NCI-H187 treated with DMSO at 0.1 percent for 48 hours (cell line): ENCODE measurements around the gene KCNG3.
"Not testable (repeated sequence)": the region's sequence is repeated elsewhere in the genome, so short reads cannot be mapped to it uniquely, and the experiment has no call there.

ENCODE experiments used
- DNase-seq: peaks from one replicate; lab custom pipeline; 2025; lab: John Stamatoyannopoulos, UW

The KCNG3 gene

GRCh38 chr2:42429352-42429751, 64.4 kb downstream of the KCNG3 start:
- DNase-seq: no peak

DNA sequence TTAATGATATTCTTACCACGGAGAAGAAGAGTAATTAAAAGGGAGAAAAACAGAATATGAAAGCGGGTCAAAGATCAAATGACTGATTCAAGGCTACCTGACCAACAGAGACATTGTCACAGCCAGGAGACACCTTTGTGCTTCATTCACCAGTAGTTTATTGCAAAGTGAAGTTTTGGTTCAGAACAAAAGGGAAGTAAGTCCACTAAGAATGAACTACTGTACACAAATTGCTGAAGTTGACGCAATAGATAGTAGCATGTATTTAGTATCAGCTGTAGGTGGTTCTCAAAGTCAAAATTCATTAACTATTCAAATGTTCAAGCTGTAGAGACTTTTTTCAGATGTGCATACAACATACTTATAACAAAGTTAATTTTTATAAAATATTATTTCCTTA, 68.1 kb downstream of the KCNG3 start:
- DNase-seq: no peak

DNA sequence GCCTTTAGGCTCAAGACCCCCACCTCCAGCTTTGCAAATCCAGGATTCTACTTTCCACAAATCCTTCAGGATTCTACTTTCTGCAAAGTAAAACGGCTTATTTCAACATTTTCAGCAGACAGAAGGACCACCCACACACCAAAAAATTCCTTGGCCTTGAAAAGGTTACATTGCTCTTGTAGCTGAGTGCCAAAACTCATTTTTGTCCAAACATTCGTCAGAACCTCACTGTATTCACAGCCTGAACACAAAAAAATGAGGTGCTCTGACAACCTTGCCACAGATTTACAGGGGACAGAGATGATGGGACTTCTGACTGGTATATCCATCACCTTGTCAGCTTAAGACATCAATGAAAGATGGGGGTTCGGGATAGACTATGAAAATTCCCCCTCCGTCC, 69.7 kb downstream of the KCNG3 start:
- DNase-seq: no peak

GRCh38 chr2:42421601-42422239, 72.1 kb downstream of the KCNG3 start:
- DNase-seq: no peak

- DNase-seq: no peak
Observed at GRCh38 chr2:42421157-42421485, 72.7 kb downstream of the KCNG3 start.

GRCh38 chr2:42414648-42415047, 79.1 kb downstream of the KCNG3 start:
- no peak for DNase-seq

DNA sequence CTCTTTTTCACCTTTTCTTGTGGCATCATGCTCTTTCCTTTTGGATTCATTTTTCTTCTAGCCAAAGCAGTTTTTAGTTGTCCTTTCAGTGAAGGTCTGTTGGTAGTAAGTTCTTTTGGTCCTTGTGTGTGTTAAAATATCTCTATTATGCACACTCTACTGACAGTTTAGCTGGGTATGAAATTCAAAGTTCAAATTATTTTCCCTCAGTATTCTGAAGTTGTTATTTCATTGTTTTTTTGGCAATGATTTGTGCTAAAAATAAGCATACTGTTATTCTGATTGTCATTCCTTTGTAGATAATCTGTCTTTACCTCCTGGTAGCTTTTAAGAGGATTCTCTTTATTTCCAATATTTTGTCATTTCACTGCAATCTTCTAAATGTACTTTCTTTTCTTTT, 79.6 kb downstream of the KCNG3 start:
- DNase-seq: no peak

GRCh38 chr2:42410742-42411514, 82.9 kb downstream of the KCNG3 start:
- no peak for DNase-seq

DNA sequence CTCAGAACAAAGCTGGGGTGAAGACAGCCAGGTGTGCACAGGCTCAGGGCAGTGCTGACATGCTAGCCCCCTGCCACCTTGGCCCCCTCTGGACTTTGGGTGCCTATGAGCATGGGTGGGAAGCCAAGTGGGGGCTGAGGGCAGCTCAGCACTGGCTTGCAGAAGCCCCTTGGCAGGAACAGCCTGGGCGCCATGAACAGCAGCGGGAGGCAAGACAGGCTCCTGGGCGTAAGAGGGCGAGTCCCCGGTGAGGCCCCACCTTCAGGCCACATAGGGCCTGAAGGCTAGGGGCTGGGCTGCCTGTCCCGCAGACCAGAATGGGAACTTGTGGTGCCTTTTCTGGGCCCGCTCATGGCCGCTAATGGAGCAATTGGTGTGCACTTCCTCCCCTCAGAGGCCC, 85.8 kb downstream of the KCNG3 start:
- no peak for DNase-seq

- no peak for DNase-seq
Observed at GRCh38 chr2:42407476-42407875, 86.3 kb downstream of the KCNG3 start.

GRCh38 chr2:42404676-42405075, 89.1 kb downstream of the KCNG3 start:
- no peak for DNase-seq

DNA sequence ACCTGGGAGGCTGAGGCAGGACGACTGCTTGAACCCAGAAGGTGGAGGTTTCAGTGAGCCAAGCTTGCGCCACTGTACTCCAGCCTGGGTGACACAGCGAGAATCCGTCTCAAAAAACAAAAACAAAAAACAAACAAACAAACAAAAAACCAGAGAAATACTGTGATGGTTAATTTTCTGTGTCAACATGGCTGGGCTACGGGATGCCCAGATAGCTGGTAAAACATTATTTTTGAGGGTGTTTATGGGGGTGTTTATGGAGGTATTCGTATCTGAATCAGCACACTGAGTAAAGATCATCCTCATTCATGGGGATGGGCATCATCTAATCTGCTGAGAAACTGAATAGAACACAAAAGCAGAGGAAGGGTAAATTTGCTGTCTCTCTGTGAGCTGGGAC, 92.0 kb downstream of the KCNG3 start:
- no peak for DNase-seq

DNA sequence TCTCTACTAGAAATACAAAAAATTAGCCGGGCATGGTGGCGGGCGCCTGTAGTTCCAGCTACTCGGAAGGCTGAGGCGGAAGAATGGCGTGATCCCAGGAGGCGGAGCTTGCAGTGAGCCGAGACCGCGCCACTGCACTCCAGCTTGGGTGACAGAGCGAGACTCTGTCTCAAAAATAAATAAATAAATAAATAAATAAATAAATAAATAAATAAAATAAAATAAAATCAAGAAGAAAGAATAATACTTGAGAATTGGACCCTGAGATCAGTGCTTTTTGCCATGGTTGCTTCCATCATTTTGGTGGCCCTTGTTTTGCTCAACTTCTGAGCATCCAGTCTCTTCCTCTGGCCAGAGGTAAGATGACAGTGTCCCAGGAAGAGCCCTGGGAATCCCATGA, 95.7 kb downstream of the KCNG3 start:
- DNase-seq: not testable (repeated sequence)

GRCh38 chr2:42393320-42393719, 100.5 kb downstream of the KCNG3 start:
- DNase-seq: not testable (repeated sequence)

- DNase-seq: no peak
Observed at GRCh38 chr2:42392191-42392590, 101.6 kb downstream of the KCNG3 start.
